Erythroblast (primary cell): ENCODE results near the gene ZC3H18.

Experiments used
- GATA1 ChIP-seq: IDR thresholded peaks from 2 replicates; pipeline ENCODE4 v1.6.1; 2011; ENCODE audit warnings: low read depth, mild to moderate bottlenecking, control low read depth, low read length, moderate library complexity
- POLR2A ChIP-seq: IDR thresholded peaks from 2 replicates; pipeline ENCODE4 v1.6.1; 2011; ENCODE audit warnings: mild to moderate bottlenecking, low read length

- TF ChIP-seq POLR2A (no peak), GATA1 (no peak)
These were observed 101.6 kb downstream of the ZC3H18 start for GRCh38 chr16:88671806-88672205.
